GM19025 (cell line): ENCODE data around the gene RHEX.
"Not testable (repeated sequence)": the region's sequence is repeated elsewhere in the genome, so short reads cannot be mapped to it uniquely, and the experiment has no call there.

Experiments
- ATAC-seq: cut with Tn5 transposase; IDR thresholded peaks from one replicate; pipeline ENCODE4 v1.9.1; 2021; ENCODE audit warnings: mild to moderate bottlenecking, low read depth, moderate library complexity; ENCODE audit not compliant: unreplicated experiment

The RHEX gene

GRCh38 chr1:206058289-206058926 is 5.4 kb downstream of the RHEX start:
- ATAC-seq, result not testable (repeated sequence)

GRCh38 chr1:206058927-206059292 is 5.9 kb downstream of the RHEX start:
- no peak for ATAC-seq

- ATAC-seq, result no peak
Measured at GRCh38 chr1:206059355-206059915, 6.5 kb downstream of the RHEX start.

- ATAC-seq, result no peak
Measured at GRCh38 chr1:206060844-206061243, 7.9 kb downstream of the RHEX start.

- ATAC-seq, result no peak
Measured at GRCh38 chr1:206062464-206062863, 9.5 kb downstream of the RHEX start.

- not testable (repeated sequence) for ATAC-seq
Measured at GRCh38 chr1:206064001-206064400, 11.0 kb downstream of the RHEX start.

- not testable (repeated sequence) for ATAC-seq
Measured at GRCh38 chr1:206064501-206064900, 11.5 kb downstream of the RHEX start.

- ATAC-seq, result no peak
Measured at GRCh38 chr1:206065547-206066145, 12.7 kb downstream of the RHEX start.

- ATAC-seq, result peak; percentile 80
Measured at GRCh38 chr1:206066479-206067171, 13.7 kb downstream of the RHEX start.

GRCh38 chr1:206067486-206068227 is 14.7 kb downstream of the RHEX start:
- no peak for ATAC-seq

GRCh38 chr1:206068314-206068713 is 15.3 kb downstream of the RHEX start:
- ATAC-seq, result no peak

GRCh38 chr1:206070627-206071304 is 17.8 kb downstream of the RHEX start:
- no peak for ATAC-seq

GRCh38 chr1:206074839-206075238 is 21.9 kb downstream of the RHEX start:
- ATAC-seq, result no peak

- no peak for ATAC-seq
Measured at GRCh38 chr1:206075786-206076755, 23.1 kb downstream of the RHEX start.

- ATAC-seq, result no peak
Measured at GRCh38 chr1:206079135-206079534, 26.2 kb downstream of the RHEX start.

- ATAC-seq, result no peak
Measured at GRCh38 chr1:206080026-206080820, 27.2 kb downstream of the RHEX start.

- ATAC-seq, result no peak
Measured at GRCh38 chr1:206081856-206082255, 28.9 kb downstream of the RHEX start.
